B cell (primary cell): ENCODE data around the gene ZBP1. TPM values are rescaled to one million over a fixed set of nuclear protein-coding genes. Genes with fewer than 3 reads are reported as not detected.

Source experiments
- ATAC-seq: fragments of 200-7000 bp; cut with Tn5 transposase; one replicate; pipeline ENCODE4 v1.10.0; 2021; ENCODE audit warnings: low read depth, mild to moderate bottlenecking, moderate number of reproducible peaks, moderate library complexity
- CTCF ChIA-PET: fragments of 350-600 bp; sonication (Branson Sonifier 250); formaldehyde crosslinking; loops from one replicate; lab custom pipeline; 2021; ENCODE audit warnings: antibody characterized with exemption, inconsistent platforms; lab: Charles Lee
- POLR2A ChIA-PET: fragments of 350-600 bp; sonication (Branson Sonifier 250); formaldehyde crosslinking; loops from one replicate; lab custom pipeline; 2021; ENCODE audit warnings: antibody characterized with exemption; lab: Charles Lee
- DNase-seq: peaks from one replicate; pipeline ENCODE4 v3.0.0; 2013
- H2AFZ ChIP-seq: 2 replicates; pipeline ENCODE4 v1.6.1; 2012; ENCODE audit warnings: mild to moderate bottlenecking, low read depth, low read length; ENCODE audit not compliant: insufficient read depth, poor library complexity, severe bottlenecking
- H3K27ac ChIP-seq, 2 donors: 1 replicate in 1 of 2; 2 replicates in 1 of 2; pipeline ENCODE4 v1.5.1; 2012 to 2013; ENCODE audit warnings: low read length in 2 of 2, mild to moderate bottlenecking in 2 of 2, moderate library complexity in 1 of 2
- H3K27me3 ChIP-seq, 4 experiments: fragments of 200-600 bp in 1 of 4; sonication (generic) in 1 of 4; replicated peaks in 1 of 4; 1 replicate in 2 of 4; 2 replicates in 2 of 4; pipeline versions ENCODE4 v1.6.1 to v1.7.0; 2013 to 2016; ENCODE audit warnings: low read length in 3 of 4, mild to moderate bottlenecking in 2 of 4, mixed read lengths in 1 of 4, moderate library complexity in 1 of 4; ENCODE audit not compliant: insufficient read depth in 4 of 4, control insufficient read depth in 3 of 4; ENCODE audit errors: control extremely low read depth in 1 of 4
- H3K36me3 ChIP-seq, 2 experiments: replicated peaks in 1 of 2; 1 replicate in 1 of 2; 2 replicates in 1 of 2; pipeline versions ENCODE4 v1.6.1 to v1.7.1; 2013; ENCODE audit warnings: low read length in 1 of 2; ENCODE audit not compliant: insufficient read depth in 2 of 2, control insufficient read depth in 1 of 2; ENCODE audit errors: control extremely low read depth in 1 of 2, extremely low read depth in 1 of 2
- H3K4me1 ChIP-seq, 2 donors: fragments of 200-600 bp in 1 of 2; sonication (generic) in 1 of 2; 1 replicate in 1 of 2; 2 replicates in 1 of 2; pipeline versions ENCODE4 v1.5.1 to v1.6.1; 2013 to 2017; ENCODE audit warnings: low read length in 2 of 2; ENCODE audit not compliant: control insufficient read depth in 2 of 2, insufficient read depth in 2 of 2
- H3K4me2 ChIP-seq: replicated peaks from 2 replicates; pipeline ENCODE3; 2012; ENCODE audit warnings: mild to moderate bottlenecking, low read depth, low read length; ENCODE audit not compliant: poor library complexity, severe bottlenecking
- H3K4me3 ChIP-seq, 5 experiments: fragments of 200-600 bp in 1 of 5; sonication (generic) in 1 of 5; 1 replicate in 3 of 5; 2 replicates in 2 of 5; pipeline versions ENCODE4 v1.5.1 to v1.7.0; 2011 to 2016; ENCODE audit warnings: low read length in 4 of 5, mild to moderate bottlenecking in 4 of 5, low read depth in 2 of 5, control low read depth in 1 of 5, moderate library complexity in 1 of 5; ENCODE audit not compliant: insufficient read depth in 1 of 5; ENCODE audit errors: control extremely low read depth in 1 of 5, extremely low read depth in 1 of 5
- H3K79me2 ChIP-seq: fragments of 200-600 bp; sonication (generic); one replicate; pipeline ENCODE4 v1.6.0; 2016; ENCODE audit warnings: low read length; ENCODE audit not compliant: control insufficient read depth, insufficient read depth
- H3K9ac ChIP-seq: fragments of 200-600 bp; sonication (generic); 2 replicates; pipeline ENCODE4 v1.6.1; 2017; ENCODE audit warnings: mild to moderate bottlenecking, low read length, moderate library complexity
- H3K9me3 ChIP-seq, 3 donors: one replicate each; pipeline versions ENCODE4 v1.6.1 to v1.7.1; 2013; ENCODE audit warnings: low read length in 2 of 3; ENCODE audit not compliant: control insufficient read depth in 2 of 3, insufficient read depth in 1 of 3; ENCODE audit errors: control extremely low read depth in 1 of 3
- H4K20me1 ChIP-seq: 2 replicates; pipeline ENCODE4 v1.6.0; 2012; ENCODE audit warnings: mild to moderate bottlenecking, low read length; ENCODE audit not compliant: insufficient read depth, control insufficient read depth, poor library complexity, severe bottlenecking
- H3K27ac Mint-ChIP-seq: one replicate; pipeline ENCODE4 v1.8.0; 2021; ENCODE audit warnings: mixed read lengths
- H3K27me3 Mint-ChIP-seq: one replicate; pipeline ENCODE4 v1.8.0; 2021; ENCODE audit warnings: mixed read lengths
- H3K4me1 Mint-ChIP-seq: one replicate; pipeline ENCODE4 v1.8.0; 2021; ENCODE audit warnings: mixed read lengths
- H3K4me3 Mint-ChIP-seq: one replicate; pipeline ENCODE4 v1.8.0; 2021; ENCODE audit warnings: mixed read lengths
- H3K9me3 Mint-ChIP-seq: one replicate; pipeline ENCODE4 v1.8.0; 2022; ENCODE audit warnings: mixed read lengths; ENCODE audit not compliant: insufficient read depth
- EZH2 ChIP-seq: IDR thresholded peaks from 2 replicates; pipeline ENCODE4 v1.6.1; 2012; ENCODE audit warnings: borderline replicate concordance, low read depth, mild to moderate bottlenecking, moderate library complexity, low read length; ENCODE audit not compliant: insufficient read depth, poor library complexity, severe bottlenecking
- WGBS: methylation state at CpG from one replicate; pipeline ENCODE4 v1.1.5; 2013; ENCODE audit warnings: missing lambda C conversion rate; ENCODE audit not compliant: insufficient coverage; 5-methylcytosine and 5-hydroxymethylcytosine counted together
- intact Hi-C: fragments of 100-400 bp; cut with micrococcal nuclease; formaldehyde crosslinking; loops from one replicate; pipeline ENCODE4 v1.10.0; 2022
- polyA plus RNA-seq: library from polyadenylated mRNA; depleted of rRNA; stranded (reverse); fragments of >200 nt; gene quantifications from 2 replicates; pipeline ENCODE4 v1.2.3, GENCODE V29; 2012
- total RNA-seq, 2 donors: library from RNA; stranded (reverse); fragments of 120-200 nt in 1 of 2; gene quantifications; 1 replicate in 1 of 2; 2 replicates in 1 of 2; pipeline versions ENCODE4 v1.2.3 to v1.2.4, GENCODE V29; 2013 to 2022
- TF ChIP-seq, protein P1 (sequence below): fragments of 200-600 bp; IDR thresholded peaks from one replicate; pipeline ENCODE4 v1.8.0; 2022; ENCODE audit warnings: antibody characterized with exemption, mild to moderate bottlenecking

ZBP1 gene
- total and polyA plus RNA-seq, 2 donors (not counting 1 experiment from before 2014, with no cell fraction given), result 29.9 to 69.2 TPM

DNA sequence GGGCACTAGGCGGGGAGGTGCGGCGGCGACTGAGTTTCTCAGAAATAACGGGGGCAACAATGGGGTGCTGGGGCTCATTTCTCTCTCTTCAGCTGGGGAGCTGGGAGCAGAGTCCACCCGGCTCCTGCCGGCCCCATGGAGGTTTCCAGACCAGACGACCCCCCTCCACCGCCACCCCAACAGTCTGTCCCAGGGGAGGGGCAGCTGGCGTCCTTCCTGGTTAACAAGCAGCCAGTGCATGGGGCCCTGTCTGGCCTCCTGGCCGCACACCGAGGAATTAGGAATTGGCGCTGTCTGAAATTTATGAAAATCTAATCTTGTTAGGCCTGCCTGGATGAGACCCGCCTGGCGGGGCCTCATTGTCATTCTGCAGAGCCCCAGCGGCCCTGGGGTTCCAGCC is 47.2 kb upstream of the ZBP1 start:
- no peaks in the 10 kb centered on the region for H3K9me3 ChIP-seq
- no peaks in the 10 kb centered on the region for H3K27me3 Mint-ChIP-seq
- WGBS, result 92% methylated on average over 14 of the region's 16 CpGs

DNA sequence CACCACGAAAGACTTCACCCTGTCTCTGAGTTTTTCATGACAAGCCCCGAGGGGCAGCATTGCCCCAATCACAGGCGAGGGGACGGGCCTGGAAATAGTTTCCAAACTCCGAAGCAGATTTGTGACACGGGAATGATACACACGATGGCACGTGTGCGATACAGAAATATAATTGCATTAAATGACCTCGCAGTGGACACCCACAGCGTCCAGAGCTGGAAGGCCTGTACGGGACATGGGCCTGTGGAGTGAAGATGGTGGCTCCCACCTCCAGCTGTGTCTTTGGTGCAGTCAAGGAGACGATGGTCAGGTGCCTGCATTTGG is 46.6 kb upstream of the ZBP1 start:
- no peak for DNase-seq
- H3K4me3 Mint-ChIP-seq, result no peak overlapping the region
- ChIA-PET POLR2A (no interaction called here), CTCF (interaction anchor here (1.6 kb wide), 1 partner anchor 13 kb away, joined by 4 read pairs; no protein-coding TSS in a partner anchor)
- intact Hi-C loops, result no loop called here
- no peaks in the 10 kb centered on the region for H3K27me3 Mint-ChIP-seq
- ATAC-seq, result no peak
- TF ChIP-seq, protein P1, sequence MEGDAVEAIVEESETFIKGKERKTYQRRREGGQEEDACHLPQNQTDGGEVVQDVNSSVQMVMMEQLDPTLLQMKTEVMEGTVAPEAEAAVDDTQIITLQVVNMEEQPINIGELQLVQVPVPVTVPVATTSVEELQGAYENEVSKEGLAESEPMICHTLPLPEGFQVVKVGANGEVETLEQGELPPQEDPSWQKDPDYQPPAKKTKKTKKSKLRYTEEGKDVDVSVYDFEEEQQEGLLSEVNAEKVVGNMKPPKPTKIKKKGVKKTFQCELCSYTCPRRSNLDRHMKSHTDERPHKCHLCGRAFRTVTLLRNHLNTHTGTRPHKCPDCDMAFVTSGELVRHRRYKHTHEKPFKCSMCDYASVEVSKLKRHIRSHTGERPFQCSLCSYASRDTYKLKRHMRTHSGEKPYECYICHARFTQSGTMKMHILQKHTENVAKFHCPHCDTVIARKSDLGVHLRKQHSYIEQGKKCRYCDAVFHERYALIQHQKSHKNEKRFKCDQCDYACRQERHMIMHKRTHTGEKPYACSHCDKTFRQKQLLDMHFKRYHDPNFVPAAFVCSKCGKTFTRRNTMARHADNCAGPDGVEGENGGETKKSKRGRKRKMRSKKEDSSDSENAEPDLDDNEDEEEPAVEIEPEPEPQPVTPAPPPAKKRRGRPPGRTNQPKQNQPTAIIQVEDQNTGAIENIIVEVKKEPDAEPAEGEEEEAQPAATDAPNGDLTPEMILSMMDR, result no peak
- TF ChIP-seq EZH2, result no peak
- Histone ChIP-seq H4K20me1 (peaks cover 98% of the 10 kb centered on the region), H3K27ac (no peak overlapping the region), H2AFZ (no peak overlapping the region), H3K4me1 (peaks cover 4 to 14% of the 10 kb centered on the region in 2 donors), H3K9me3 (no peaks in the 10 kb centered on the region), H3K79me2 (peaks cover 100% of the 10 kb centered on the region), H3K4me2 (no peak overlapping the region), H3K27me3 (no peaks in the 10 kb centered on the region), H3K36me3 (peaks cover 0 to 12% of the 10 kb centered on the region in 2 experiments), H3K9ac (no peak overlapping the region), H3K4me3 (no peak overlapping the region)
- no peak overlapping the region for H3K27ac Mint-ChIP-seq
- H3K4me1 Mint-ChIP-seq, result peaks cover 51% of the 10 kb centered on the region
- 91% methylated on average over 13 of the region's 13 CpGs for WGBS
- H3K9me3 Mint-ChIP-seq, result no peaks in the 10 kb centered on the region

More for the DNA sequence above, 47.2 kb upstream of the ZBP1 start:
- peaks cover 9 to 19% of the 10 kb centered on the region in 2 donors for H3K4me1 ChIP-seq
- ATAC-seq (no peak), DNase-seq (no peak)
- intact Hi-C loops, result no loop called here
- peaks cover 100% of the 10 kb centered on the region for H3K79me2 ChIP-seq
- H2AFZ ChIP-seq, result no peak overlapping the region
- Mint-ChIP-seq H3K27ac (no peak overlapping the region), H3K4me3 (no peak overlapping the region), H3K4me1 (peaks cover 54% of the 10 kb centered on the region), H3K9me3 (no peaks in the 10 kb centered on the region)
- ChIA-PET CTCF (interaction anchor here (1.6 kb wide), 1 partner anchor 12 kb away, joined by 4 read pairs; no protein-coding TSS in a partner anchor), POLR2A (no interaction called here)
- no peak overlapping the region for H3K27ac ChIP-seq
- peaks cover 98% of the 10 kb centered on the region for H4K20me1 ChIP-seq
- H3K4me2 ChIP-seq, result no peak overlapping the region
- no peaks in the 10 kb centered on the region for H3K27me3 ChIP-seq
- H3K36me3 ChIP-seq, result peaks cover 0 to 12% of the 10 kb centered on the region in 2 experiments
- H3K9ac ChIP-seq, result no peak overlapping the region
- TF ChIP-seq, protein P1, result no peak
- no peak for TF ChIP-seq EZH2
- no peak overlapping the region for H3K4me3 ChIP-seq
